ENCODE results near the gene TMEM255B.

DNA sequence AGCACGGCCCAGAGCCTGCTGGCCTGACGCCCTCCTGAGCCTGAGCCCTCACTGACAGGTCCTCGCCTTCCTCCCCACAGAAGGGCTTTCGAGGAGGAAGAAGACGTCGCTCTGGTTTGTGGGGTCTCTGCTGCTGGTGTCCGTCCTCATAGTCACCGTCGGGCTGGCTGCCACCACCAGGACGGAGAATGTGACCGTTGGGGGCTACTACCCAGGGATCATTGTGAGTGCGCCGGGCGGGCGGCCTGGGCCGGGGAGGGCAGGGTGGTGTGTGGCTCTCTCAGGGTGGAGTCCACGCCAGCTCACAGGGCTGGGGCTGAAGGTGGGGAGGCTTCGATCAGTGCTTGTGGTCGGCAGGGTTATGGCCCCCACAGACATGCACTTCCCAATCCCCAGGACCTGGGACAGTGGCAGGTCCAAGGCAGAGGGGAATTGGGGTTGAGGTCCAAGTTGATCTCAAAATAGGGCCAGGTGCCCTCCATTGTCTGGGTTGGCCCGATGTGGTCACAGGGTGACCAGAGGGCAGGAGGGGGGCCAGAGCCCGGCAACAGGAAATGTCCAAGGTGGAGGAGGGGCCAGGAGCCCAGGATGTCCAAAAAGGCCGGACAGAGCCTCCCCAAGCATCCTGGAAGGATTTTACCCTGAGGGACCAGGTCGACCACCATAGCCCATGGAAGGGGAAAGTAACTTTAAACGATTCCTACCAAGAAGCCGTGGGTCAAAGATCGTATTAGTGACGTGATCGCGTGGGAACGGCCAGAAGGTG, 7.2 kb downstream of the TMEM255B start:
- TF ChIP-seq, protein P1, sequence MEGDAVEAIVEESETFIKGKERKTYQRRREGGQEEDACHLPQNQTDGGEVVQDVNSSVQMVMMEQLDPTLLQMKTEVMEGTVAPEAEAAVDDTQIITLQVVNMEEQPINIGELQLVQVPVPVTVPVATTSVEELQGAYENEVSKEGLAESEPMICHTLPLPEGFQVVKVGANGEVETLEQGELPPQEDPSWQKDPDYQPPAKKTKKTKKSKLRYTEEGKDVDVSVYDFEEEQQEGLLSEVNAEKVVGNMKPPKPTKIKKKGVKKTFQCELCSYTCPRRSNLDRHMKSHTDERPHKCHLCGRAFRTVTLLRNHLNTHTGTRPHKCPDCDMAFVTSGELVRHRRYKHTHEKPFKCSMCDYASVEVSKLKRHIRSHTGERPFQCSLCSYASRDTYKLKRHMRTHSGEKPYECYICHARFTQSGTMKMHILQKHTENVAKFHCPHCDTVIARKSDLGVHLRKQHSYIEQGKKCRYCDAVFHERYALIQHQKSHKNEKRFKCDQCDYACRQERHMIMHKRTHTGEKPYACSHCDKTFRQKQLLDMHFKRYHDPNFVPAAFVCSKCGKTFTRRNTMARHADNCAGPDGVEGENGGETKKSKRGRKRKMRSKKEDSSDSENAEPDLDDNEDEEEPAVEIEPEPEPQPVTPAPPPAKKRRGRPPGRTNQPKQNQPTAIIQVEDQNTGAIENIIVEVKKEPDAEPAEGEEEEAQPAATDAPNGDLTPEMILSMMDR (IDR thresholded peaks at IDR 0.05): no peak
- no peak for TF ChIP-seq POLR2AphosphoS5 (IDR thresholded peaks at IDR 0.05)
- no peak for TF ChIP-seq POLR2A (IDR thresholded peaks at IDR 0.05)

Data from prostate gland (tissue), 2 donors.